NCI-H2196 treated with DMSO at 0.1 percent for 48 hours (cell line): ENCODE data around the gene TUBGCP3.
"Not testable (repeated sequence)": the region's sequence is repeated elsewhere in the genome, so short reads cannot be mapped to it uniquely, and the experiment has no call there.

Source experiments
- DNase-seq: peaks from one replicate; lab custom pipeline; 2025; ENCODE audit not compliant: unreplicated experiment; lab: John Stamatoyannopoulos, UW

TUBGCP3 gene

DNA sequence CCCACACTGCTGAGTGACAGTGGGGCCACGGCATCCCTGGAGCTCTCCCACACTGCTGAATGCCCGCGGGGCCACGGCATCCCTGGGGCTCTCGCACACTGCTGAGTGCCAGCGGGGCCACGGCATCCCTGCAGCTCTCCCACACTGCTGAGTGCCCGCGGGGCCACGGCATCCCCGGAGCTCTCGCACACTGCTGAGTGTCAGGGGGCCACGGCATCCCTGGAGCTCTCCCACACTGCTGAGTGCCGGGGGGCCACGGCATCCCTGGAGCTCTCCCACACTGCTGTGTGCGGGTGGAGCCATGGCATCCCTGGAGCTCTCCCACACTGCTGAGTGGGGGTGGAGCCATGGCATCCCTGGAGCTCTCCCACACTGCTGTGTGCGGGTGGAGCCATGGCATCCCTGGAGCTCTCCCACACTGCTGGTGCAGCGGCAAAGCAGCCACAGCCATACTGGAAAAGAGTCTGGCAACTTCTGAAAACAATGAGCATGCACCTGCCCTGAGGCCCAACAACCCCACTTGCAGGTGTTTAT is 8.6 kb downstream of the TUBGCP3 start:
- DNase-seq: no peak

DNA sequence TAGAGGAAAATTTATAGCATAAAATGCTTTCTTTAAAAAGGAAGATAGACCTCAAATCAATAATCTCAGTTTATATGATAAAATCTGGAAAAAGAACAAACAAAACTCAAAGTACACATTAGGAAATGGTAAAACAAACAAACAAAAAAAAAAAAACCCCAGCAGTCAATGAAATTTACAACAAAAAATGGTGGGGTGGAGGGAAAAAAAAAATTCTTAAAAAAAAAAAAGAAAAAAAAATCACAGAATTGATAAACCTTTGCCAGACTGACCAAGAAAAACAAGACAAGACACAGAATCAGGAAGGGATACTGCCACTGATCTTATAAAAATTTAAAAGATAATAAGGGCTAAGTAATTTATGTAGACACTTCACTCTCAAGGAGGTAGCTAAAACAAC is 11.2 kb downstream of the TUBGCP3 start:
- no peak for DNase-seq

DNA sequence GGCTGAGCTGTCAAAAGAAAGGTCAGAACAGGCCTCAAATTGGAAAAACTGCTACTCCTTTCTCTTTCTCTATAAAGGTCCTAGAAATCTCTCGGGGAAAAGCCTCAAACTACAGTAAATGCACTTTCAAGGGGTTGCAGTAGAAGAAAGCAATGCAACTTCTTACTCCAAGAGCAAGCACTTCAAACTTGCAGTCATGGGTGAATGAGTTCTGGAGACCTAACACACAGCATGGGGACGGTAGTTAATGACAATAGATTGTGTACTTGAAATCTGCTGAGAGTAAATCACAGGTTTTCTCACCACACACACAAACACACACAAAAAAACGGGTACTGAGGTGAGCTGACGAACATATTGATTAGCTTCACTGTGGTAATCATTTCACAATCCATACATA is 11.8 kb downstream of the TUBGCP3 start:
- no peak for DNase-seq

DNA sequence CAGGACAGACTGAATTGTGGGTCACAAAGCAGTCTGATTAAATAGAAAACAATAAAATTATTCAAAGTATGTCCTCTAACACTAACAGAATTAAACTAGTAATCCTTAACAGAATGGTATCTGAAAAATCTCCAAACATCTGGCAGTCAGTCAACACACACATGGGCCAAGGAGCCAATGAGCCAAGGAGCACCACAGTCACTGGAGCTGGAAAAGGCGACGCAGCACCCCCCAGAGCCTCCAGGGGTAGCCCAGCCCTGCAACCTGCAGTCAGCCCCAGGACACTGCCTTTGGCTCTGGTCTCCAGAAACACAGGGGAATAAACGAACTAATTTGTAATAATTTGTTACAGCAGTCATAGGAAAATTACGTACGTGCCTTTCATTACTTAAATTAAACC is 12.3 kb downstream of the TUBGCP3 start:
- DNase-seq: no peak

DNA sequence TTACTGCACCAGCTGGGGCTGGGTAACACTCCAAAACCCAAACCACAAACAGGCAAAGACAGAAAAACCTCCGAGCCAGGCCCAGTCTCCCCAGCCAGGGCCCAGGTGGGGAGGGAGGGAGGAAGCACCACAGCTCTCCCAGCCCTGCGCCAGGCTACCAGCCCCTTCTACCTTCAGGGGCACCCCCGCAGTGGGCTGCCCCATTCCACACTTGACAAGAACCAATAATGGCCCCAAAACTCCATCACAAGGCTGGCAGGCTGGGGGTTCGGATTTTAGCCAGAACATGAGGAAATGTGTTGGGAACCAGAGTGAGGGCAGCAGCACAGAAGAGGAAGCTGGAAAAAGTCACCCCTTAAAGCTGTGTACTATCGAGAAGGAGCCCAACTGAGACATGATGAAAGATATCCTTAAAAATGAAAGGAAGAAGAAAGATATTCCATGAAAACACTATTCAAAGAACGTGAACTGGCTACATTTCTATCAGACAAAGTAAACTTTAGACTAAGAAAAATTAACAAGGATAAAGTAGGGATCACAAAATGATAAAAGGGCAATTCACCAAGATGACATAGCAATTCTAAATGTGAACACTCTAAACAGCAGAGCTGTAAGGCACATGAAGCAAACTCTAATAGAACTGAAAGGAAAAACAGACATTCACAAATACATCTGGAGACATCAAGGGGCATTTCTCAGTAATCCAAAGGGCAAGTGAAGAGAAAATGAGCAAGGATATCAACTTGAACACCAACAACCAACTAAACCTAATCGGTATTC is 12.9 kb downstream of the TUBGCP3 start:
- DNase-seq: no peak

DNA sequence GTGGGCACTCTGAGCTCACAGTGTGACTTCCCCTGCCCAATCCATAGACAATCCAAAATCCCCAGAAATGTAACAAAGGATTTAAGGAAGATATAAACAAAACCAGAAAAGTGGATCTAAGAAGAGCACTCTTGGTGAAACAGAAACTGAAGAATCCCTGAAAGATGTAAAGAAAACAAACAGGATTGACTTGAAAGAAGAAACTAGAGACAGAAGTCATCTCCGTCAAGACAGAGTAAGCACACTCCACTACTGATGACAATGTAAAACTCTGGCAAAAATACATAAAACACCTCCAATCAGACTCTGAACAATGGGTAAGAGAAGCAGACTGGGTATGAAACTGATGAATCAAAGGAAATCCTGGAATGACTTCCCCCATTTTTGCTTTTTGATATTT is 13.5 kb downstream of the TUBGCP3 start:
- no peak for DNase-seq

DNA sequence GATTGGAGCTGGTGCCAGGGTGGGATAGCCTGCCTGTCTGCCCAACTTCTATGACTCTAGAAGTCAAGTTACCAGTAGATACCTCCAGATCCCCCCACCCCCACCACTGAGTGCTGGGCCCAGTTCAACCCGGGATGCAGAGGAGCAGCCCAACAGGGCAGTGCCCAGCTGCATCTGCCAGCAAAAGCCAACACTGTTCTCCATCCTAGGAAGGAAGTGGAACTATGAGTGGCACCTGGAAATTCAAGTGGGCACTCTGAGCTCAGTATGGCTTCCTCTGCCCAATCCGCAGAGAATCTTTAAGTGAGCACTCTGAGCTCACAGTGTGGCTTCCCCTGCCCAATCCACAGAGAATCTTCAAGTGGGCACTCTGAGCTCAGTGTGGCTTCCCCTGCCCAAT is 14.2 kb downstream of the TUBGCP3 start:
- DNase-seq: no peak

DNA sequence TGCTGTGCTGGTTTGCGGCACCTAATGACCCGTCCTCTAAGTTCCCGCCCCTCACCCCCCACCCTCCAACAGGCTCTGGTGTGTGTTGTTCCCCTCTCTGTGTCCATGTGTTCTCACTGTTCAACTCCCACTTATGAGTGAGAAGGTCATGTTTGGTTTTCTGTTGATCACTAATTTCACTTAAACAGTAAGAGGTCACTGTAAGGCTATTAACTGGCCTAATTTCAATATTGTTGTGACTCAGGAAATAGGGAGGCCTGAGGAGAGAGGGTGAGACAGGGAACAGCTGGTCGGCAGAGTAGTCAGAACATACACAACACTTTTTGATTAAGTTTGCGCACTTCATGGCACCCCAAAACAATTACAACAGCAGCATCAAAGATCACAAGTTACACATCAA is 15.6 kb downstream of the TUBGCP3 start:
- no peak for DNase-seq

DNA sequence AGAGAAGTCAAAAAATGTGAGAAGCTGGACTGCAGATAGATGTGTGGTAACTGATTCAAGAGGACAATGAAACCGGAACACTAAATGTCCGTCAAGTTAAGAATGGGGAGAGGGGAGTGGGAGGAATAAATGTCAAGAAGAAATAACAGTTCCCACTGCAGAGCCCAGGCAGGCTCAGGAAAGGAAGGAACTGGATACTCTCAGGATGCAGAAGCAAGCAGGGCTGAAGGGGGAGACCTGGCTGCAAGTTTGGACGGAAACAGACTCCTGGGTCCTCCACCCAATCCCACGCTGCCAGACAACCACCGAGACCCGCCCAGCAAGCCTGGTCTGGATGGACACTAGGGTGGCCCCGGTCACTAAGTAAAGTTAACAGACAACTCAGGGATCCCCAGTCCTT is 18.1 kb downstream of the TUBGCP3 start:
- no peak for DNase-seq

DNA sequence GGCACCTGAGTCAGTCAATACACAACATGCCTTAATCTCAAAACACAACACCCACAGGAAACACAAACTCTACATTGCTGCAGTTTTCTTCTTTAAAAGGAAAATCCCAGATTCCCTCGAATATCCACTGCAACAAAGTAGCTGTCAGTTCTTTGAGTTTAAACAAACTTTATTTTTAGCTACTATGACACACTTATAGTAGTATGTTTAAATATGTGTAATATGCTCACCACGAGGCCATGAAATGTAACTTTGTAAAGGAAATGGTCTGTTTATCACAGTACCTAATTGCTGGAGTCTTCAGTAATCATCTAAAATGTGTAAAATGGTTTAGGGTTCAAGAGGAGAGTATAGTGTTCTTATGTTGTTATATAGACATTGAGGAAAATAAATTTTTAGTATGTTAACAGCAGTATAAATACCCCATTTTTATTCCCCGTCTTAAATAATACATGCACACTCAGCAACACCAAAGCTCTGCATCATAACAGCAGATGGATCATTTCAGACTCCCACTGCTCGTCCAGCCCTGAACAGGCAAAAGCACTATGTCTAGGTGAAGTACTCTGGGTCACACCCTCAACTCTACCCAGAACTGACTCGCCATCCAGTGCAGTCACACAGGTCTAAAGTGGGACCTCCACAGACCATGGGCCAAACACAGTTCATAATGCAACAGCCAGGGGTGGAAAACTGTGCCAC is 20.6 kb downstream of the TUBGCP3 start:
- DNase-seq: no peak

DNA sequence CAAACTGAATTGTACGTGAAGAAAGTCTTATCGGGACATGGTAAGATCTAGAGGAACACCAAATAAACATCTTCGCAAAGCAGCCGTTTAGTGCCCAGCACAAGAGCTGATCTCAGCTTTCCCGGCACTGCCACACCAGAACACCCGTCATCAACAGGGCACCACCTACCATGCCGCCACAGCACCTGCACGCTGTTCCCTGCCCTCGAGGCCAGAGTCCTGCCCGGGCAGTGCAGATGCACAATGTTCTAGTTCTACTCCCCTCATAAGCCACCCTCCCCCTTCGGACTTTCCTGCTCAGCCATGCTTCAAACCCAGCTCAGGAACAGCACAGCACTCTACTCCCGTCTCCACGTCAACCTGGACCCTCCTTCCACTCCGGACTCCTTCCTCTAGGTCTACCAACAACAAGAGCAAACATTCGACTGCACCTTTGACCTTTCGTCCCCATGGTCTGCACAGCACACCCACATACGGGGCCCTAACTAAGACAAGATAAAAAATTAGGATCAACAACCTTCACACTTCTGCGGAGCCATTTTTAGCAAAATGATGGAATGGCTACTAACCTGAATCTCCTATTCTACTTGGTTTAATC is 25.1 kb downstream of the TUBGCP3 start:
- no peak for DNase-seq

DNA sequence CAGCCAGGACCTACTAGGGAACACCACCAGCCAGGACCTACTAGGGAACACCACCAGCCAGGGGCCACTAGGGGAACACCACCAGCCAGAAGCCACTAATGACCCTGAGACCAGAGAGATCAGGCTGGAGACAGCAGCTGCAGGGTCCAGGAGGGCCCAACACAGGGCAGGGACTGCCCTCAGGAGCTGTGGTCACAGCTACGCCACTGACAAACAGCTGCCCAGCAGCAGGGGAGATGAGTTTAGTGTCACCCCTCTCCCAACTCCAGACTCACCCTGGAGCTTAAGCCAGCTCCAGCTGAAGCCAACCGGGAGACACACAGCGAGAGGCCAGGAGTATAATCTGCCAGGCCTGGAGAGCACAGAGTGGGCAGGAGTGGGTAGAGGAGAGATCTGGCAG is 25.7 kb downstream of the TUBGCP3 start:
- no peak for DNase-seq

DNA sequence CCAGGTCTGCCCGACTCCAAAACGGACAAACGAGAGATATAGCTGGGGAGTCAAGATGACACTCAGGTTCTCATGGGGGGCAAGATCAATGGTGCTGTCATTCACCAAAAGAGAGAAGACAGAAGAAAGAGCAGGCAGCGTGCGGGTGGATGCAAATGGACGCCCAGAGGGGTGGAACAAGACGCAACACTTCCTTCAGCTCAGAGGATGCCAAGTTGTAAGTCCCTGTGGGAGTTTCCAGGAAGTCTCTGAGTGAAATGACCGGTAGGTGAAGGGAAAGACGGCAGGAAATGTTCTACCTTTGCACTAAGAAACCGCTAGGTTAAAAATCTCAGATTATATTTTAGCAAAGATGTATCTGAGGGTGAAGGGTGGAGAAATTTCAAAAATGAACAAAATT is 26.5 kb downstream of the TUBGCP3 start:
- DNase-seq: no peak

DNA sequence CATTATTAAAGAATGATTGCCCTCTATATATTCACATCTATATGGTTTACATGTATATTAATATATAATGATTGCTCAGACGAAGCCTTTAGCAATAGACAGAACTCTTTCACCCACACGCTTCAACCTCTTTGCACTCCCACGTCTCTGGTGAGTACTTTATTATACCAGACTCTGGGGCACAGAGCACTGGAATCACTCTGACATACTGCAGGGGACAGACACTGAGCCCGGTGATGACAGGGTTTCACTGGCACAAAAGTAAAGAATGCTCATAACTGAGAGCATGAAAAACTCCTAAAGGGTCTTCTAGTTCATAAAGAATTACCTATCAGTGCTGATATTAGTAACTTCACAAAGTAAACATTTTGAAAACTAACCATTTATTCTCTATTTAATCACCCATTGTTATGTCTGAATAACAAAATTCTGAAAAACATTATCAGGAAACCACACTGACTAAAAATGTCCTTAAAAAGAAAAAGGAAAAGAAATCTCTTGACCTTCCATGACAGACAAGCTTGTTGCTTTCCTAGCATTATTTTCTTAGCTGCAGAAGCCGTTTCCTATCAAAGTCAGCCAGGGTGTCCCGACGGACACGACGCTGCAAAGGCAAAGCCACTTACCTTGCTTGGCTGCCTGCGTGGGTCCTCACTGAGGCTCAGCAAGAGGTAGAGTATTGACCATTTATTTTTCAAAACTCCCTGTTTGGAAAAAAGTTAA is 29.1 kb downstream of the TUBGCP3 start:
- no peak for DNase-seq

DNA sequence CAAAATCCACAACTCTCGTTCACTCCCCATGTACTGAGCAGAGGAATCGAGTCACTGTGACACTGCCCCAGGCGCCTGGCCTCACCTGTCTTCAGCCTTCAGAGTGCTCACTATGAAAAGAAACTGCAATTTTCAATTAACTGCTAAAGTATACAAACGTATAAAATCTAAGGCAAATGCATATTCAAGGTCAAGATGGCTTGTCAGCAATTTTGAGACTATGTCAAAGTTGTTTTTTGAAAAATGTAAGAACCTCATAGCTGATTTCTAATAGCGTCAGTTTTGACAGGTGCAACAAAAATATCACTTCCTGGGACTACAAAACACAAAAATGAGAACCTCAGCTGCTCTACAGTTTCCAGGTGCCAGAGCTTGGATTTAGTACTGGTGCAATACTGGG is 31.4 kb downstream of the TUBGCP3 start:
- DNase-seq: no peak

DNA sequence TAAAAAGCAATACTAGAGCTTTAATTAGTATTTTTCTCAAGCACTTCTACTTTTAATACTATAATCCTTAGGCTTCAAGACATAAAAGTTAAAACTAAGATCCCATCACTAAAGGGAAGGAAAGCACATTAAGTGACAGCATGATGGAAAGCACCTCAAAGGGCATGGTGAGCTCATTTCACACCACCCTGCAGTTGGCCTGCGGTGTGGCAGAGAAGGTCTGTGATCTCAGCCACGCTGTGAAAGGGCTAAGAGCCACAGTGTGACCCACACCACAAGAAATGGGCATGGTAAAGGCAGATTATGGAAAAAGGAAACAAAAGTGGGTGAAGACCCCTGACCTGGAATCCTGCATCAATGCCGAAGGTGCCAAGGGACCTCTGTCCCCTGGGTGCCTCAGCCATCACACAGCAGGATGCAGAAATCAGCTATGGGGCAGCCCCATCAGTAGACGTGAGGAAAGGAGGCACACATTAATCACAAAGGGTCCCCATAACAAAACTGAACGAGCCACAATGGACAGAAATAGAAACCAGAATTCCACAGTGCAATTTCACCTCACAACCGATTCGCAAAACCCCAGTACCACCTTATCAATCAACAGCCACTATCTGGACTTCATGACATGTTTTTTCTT is 33.6 kb downstream of the TUBGCP3 start:
- no peak for DNase-seq

DNA sequence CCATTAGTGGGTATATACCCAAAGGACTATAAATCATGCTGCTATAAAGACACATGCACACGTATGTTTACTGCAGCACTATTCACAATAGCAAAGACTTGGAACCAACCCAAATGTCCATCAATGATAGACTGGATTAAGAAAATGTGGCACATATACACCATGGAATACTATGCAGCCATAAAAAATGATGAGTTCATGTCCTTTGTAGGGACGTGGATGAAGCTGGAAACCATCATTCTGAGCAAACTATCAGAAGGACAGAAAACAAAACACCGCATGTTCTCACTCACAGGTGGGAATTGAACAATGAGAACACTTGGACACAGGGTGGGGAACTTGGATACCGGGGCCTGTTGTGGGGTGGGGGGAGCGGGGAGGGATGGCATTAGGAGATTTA is 39.0 kb downstream of the TUBGCP3 start:
- not testable (repeated sequence) for DNase-seq

DNA sequence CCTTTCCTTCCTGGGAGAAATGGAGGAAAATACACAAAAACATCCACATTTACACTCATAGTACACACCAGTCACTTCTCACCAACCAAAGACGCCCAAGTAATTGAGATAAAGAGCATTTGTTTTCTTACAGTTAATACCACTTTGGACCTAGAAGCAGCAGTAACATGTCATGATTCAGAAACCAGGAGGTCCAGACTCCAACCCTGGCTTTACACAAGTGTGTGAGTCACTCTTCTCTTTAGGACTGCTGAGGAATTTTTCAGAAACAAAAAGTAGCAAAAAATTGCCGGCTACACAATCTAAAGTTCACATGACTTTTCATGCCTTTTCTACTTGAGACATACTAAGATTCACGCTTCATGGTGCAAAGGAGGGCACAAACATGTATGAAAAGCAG is 42.1 kb downstream of the TUBGCP3 start:
- no peak for DNase-seq

DNA sequence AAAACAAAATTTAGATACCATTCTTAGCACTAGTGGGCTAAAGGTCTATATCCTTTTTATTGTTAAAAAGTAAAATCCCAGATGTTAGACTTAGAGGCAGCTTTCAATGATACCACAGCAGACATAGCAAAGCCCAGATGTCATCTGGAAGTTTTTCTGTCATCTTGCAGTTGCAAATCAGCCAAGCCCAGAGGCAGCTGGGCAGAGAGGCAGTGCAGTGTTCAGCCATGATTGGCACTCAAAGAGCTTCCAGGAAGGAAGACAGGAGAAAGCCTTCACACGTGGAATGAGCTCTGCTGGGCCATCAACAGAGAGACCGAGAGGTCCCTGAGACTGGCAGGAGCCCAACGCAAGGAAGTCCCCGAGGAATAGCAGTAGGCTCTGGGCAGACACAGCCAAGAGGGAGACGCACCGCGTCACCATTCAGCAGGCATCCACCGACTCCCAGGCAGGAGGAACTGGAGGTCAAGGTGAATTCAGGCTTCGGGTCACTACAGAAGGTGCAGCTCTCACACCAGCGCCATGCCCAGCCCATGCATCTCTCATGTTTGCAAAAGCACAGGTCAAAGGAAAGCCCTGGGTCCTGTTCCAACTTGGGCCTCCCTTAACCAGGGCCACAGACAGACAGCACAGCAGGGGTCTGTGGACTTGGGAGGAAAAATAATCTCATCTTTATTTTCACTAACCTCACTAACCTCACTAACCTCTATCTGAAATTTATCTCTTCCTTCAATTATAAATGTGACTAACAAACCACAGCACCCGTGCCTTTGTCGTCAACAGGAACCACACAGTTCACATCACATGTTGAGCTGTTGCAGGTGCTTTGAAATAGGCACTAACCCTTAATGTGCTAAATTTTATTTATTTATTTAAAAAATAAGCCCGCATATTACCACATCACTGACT is 54.9 kb downstream of the TUBGCP3 start:
- DNase-seq: no peak

DNA sequence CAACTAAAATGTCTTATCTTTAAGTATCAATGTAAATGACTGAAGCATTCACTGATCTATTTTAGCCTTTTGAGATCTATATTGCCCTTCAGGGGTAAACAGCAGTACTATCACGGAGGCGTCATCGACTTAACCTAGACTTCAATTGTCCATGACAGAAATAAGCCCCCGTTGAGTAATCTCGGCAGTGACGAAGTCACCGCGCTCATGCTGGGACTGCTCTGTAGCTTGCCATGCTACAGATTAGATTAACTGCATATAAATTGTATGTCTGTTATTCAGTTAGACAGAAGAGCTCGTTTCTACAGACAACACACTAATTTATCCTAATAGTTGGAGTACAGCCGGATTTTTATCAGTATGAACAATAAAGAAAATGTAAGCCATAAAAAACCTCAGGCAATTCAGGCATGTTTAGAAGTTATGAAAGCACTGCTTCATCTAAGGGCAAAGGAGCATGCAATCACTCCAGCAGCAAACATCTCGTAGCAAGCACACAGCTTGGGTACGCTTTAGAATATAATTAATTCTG is 56.6 kb downstream of the TUBGCP3 start:
- DNase-seq: no peak
